Measurements from ENCODE around the gene LRRC9. TPM values are rescaled to one million over a fixed set of nuclear protein-coding genes. Genes with fewer than 3 reads are reported as not detected.
"Not testable (repeated sequence)": the region's sequence is repeated elsewhere in the genome, so short reads cannot be mapped to it uniquely, and the experiment has no call there.

LRRC9 gene
- total RNA-seq: not detected

DNA sequence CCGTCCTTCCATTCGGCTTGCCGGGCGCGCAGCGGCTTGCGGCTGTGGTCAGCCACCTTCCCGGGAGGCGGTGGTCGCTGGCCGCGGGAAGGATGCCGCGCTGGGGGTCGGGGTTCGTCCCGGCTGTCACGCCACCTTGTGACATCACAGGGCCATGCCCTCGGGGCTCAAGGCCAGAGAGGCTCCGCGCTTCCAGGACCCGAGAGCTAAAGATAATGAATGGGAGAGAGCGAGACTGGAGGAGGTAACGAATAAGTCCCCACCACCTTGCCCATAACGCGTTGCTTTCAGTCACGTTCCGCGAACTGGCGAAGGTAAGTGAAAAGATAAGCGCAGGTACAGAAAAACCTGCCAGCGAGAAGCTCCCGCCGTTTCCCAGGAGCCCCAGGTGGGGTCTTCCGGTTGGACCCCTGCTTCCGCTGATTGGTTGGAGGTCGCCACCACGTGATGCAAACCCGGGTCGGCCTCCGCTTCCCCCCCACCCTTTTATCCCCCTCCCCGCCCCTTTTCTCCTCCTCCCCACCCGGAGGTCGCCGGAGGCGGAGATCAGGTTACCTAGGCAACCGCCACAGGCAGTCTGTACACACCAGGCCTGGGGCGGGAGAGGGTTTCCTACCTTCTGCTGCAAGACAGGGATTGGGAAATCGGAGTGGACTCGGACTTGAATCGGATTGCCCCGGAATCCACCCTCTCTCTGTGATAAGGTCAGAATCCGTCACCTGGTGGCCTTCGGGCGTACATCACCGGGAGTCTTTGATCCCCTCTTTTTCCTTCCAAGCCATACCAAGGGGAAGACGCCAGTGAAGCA lies at the start of gene LRRC9:
Gene LRRC9 (plus strand): TSS at position 575 of the 808 bp plus-strand sequence.
- DNase-seq (ENCODE audit: low read depth in 2 of 3, low spot score in 2 of 3): peak in 2 of 3 donors; percentile 54 to 55

DNA sequence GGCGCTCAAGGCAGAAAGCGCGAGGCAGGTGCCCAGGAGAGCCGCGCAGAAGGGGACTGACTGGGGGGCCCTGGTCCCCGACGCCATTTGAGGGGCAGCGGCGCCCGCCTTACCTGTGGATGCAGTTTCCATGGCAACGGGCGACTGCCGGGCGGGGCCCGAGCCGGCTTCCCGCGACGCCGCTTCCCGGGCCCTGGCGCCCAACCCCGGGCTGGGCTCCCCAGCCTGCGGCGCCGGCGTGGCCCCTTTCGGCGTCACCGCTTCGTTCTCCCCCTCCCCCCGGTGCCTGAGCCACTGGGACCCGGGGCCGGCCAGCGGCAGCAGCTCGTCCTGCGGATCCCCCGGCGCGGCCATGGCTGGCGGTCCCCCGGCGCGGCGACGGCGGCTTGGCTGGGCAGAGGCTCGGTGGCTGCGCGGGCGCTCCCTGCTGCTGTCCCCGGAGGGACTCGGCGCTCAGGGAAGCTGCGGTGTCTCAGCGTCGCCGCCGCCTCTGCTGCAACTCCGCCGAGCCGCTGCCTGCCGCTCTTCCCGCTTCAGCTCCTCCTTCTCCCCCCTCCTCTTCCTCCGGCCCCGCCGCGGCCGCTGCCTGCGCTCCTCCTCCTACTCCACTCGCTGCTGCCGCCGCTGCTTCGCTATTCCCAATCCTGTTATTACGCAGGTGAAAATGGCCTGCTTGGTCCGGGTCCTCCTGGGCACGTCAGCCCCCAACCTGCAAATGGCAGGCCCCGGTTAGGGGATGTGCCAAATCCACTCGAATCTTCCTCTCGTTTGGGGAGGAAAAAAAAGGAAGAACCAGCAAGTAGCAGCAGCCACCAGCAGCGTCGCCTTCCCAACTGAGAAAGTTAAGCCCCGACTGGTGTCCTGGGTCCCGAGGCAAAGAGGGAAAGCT lies 49.4 kb upstream of the LRRC9 start, which contains the start of gene RTN1:
Gene RTN1 (minus strand): TSS at position 500 of the 889 bp plus-strand sequence. CDS start 146 bp downstream, at position 354.
- peak in 2 of 3 donors; percentile 50 to 54 for DNase-seq (ENCODE audit: low read depth in 2 of 3, low spot score in 2 of 3)

DNA sequence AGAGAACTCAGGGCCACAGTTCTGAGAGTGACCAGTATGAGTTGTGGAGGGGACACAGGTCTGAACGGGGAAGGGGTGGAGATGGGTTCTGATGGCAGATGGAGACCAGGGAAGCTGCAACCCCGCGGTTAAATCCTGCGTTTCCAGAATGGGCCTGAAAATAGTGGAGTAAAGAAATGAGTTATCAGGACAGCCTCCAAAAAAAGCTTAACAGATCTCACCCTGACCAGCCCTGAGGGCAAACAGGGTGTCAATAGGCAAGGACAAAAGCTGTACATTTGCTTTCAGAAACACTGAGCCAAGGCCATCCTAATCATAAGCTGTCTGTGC lies 48.8 kb upstream of the LRRC9 start:
- no peak for DNase-seq (ENCODE audit: low read depth in 2 of 3, low spot score in 2 of 3)

DNA sequence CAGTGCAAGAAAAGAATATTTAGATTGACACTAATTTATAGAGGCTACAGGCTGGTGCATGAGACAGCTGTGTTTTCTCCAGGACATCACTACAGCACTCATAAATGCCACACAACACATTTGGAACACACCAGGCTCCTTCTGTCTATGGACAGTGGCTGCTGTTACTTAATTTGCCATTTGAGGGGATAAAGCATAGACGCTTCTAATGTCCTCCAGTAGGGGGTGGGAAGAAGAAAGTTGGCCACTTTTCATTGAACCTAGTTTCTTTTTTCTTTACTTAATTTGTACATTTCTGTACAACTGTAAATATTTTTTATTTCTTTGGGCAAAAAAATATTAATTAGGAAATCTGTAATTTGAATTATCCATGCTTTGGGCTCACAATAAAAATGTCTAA lies 37.0 kb upstream of the LRRC9 start:
- DNase-seq (ENCODE audit: low read depth in 2 of 3, low spot score in 2 of 3): peak in 1 of 3 donors; percentile 22

DNA sequence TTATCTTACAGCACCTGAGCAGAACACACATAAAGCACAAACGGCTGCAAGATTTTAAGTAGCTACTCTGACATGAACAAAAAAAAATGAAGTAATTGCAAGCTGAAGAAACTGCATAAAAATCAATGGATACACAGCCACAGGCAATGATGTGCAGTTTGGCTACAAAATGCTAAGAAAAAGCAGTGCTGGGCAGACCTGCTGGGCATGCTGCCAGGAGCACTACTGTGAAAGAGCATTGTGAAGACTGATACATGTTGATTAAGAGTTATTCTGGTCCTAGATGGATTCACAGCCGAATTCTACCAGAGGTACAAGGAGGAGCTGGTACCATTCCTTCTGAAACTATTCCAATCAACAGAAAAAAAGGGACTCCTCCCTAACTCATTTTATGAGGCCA lies 29.3 kb upstream of the LRRC9 start:
- DNase-seq (ENCODE audit: low read depth in 2 of 3, low spot score in 2 of 3): no peak

DNA sequence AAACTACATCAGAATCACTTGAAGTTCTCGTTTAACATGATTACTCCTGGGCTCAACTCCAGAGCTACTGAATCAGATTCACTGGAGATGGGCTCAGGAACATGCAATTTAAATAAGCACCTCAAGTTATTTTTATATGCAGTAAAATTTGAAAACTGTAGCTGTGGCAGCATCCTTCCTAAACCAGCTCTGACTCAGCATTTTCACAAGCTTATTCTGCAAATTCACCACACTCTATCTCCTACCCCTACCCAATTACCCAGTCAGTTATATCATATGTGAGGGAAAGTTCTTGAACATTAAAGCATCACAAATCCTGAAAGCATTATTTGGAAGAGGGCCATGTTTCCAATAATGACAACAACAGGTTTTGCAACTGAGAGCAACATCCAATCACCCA lies 24.2 kb upstream of the LRRC9 start:
- DNase-seq (ENCODE audit: low read depth in 2 of 3, low spot score in 2 of 3): peak in 1 of 3 donors; percentile 43

DNA sequence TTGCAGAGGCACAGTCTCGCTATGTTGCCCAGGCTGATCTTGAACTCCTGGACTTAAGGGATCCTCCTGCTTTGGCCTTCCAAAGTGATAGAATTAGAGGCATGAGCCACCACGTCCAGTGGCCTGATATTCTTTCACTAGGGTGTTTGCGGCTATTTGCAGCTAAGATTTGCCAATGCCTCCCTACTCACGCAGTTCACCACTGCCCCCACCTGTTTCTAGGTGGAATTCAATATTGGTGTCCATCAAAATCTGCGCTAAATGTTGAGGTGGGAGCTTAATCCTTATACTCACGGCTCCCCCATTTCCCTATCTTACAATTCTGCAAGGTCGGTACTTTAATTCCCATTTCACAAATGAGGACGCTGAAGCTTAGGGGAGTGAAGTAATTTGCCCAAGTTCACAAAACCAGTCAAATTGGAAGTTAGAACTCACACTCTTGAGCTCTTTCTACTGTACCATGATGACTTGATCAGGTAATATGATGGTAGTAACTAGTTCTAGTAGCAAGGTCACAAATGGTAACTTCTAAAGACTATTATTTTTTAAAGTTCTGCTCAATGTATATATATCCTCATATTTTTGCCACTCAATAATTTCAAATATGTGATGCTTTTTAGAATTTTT lies 22.1 kb upstream of the LRRC9 start:
- peak in 2 of 3 donors; percentile 39 to 65 for DNase-seq (ENCODE audit: low read depth in 2 of 3, low spot score in 2 of 3)

DNA sequence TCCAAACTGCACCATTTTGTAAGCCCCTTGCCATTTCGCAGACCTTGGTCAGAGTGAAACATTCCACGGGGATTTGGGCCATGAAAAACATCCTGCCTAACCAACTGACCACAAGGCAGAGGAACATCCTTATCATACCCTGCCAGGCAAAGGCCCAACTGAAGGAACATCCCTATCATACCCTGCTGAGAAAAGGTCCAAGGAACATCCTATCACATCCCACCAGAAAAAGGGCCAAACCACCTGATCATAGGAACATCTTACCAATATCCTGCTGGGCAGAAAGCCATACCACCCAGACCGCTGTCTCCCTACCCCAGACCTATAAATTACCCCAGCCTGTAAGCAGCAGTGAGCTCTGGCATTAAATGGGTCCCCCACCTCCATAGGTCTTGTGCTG lies 19.4 kb upstream of the LRRC9 start:
- no peak for DNase-seq (ENCODE audit: low read depth in 2 of 3, low spot score in 2 of 3)

DNA sequence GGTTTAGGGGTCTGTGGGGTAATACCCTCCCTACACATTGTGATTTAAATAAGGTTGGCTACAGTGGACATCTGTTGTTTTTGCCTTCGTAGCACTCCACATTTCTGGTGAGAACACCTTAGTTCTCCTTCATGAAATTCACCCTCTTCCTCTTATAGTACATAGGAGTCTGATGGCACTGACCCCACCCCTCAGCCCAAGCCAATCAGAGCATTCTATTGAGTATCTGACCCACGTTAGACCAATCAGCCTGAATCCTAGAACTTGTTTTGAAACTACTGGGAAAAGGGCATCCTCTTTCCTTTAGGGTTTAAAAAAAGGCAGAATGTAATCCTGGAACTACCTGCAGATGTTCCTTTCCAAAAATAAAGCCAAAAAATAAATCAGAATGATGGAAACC lies 15.8 kb upstream of the LRRC9 start:
- DNase-seq (ENCODE audit: low read depth in 2 of 3, low spot score in 2 of 3): no peak

DNA sequence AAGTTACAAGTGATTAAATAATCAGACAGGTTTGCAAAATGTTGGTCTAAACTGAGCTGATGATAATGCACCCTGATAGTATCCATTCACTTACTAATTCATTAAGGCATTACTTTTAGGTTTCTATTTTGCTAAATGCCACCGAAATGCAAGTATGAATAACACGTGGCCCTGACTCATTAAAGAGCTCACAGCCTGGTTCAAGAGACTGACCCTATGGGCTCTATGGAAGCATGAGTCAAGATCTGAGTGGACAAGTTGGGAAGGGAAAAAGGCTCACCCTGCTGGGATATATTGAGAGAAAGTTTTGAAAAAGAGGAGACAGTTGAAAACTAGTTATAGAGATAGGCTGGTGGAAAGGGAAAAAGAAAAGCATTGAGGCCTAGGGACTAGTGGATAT lies 14.8 kb upstream of the LRRC9 start:
- DNase-seq (ENCODE audit: low read depth in 2 of 3, low spot score in 2 of 3): no peak

DNA sequence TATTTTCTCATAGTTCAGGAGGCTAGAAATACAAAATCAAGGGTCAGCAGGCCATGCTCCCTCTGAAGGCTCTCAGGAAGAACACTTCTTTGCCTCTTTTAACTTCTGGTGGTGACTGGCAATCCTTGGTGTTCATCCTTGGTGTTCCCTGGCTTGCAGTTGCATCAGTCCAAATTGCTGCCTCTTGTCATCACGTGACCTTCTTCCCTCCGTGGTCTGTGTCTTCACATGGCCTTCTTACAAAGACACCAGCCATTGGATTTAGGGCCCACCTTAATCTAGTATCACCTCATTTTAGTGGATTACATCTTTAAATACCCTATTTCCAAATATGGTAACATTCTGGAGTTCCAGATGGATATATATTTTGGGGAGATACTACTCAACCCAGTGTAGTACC lies 7.5 kb upstream of the LRRC9 start:
- DNase-seq (ENCODE audit: low read depth in 2 of 3, low spot score in 2 of 3): no peak

DNA sequence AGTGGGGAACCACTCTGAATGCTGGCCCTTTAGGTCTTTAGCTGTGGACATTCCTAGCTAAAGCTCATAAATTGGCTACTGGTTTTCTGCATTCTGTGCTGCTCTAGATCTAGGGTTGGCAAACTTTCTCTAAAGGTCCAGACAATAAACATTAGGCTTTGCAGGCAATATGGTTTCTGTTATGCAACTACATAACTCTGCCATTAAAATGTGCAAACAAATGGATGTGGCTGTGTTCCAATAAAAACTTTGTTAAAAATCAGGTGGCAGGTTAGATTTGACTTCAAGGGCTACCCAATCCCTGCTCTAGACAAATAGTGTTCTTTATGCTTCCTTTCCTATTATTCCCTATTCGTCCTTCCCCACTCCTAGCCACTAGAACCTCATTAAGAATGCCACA lies 6.8 kb upstream of the LRRC9 start:
- DNase-seq (ENCODE audit: low read depth in 2 of 3, low spot score in 2 of 3): no peak

DNA sequence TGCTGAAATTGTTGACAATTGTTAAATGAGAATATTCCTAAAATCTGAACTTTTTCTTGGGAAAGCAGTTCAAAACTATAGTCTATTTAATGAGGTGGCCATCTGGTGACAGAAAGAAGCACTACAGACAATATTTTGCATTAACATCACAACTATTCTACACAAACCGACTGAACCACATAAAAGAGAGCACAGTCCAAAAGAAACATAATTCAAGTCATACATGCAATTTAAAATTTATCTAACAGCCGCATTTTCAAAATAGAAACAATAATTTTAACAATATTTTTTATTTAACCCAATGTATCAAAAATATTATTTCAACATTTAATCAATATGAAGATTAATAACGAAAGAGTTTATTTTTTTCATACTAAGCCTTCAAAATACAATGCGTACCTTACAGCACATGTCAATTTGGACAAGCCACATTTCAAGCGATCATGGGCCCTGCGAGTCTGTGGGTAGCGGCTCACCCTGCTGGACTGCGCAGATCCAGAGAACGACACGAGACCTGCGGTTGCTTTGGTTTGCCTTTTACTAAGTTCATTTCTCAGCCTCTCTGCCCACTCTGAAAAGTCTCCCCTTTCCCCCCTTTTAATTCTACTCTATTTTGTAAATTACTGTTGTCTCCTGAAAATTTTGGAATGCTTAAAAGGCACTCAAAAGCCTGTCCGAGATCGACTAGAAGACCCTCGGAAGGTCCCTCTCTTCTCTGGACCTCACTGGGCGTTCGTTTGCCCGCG lies 947 bp upstream of the LRRC9 start:
- DNase-seq (ENCODE audit: low read depth in 2 of 3, low spot score in 2 of 3): peak in 2 of 3 donors; percentile 37 to 67

DNA sequence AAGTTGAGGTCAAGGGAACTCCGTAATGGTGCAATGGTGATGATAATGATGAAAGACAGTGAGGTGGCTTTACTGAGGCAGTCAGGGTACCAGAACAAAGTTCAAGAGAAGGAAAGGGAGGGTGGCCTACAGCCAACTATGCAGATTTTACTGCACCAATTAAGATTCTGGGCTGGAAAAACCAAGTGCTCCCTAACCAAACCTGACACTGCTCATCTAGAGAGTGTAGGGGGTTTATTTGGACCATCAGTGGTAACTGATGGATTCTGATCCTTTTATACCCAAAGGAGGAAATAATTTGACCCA lies 387 bp downstream of the LRRC9 start:
- peak in 1 of 3 donors; percentile 5 for DNase-seq (ENCODE audit: low read depth in 2 of 3, low spot score in 2 of 3)

DNA sequence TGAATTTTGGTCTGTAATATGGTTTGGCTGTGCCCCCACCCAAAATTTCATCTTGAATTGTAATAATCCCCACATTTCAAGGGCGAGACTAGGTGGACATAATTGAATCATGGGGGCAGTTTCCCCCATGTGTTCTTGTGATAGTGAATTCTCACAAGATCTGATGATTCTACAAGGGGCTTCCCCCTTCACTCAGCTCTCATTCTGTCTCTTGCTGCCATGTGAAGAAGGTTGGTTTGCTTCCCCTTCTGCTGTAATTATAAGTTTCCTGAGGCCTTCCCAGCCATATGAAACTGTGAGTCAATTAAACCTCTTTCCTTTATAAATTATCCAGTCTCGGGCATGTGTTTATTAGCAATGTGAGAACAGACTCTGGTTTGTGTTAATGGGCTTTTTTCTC lies 5.9 kb downstream of the LRRC9 start:
- no peak for DNase-seq (ENCODE audit: low read depth in 2 of 3, low spot score in 2 of 3)

DNA sequence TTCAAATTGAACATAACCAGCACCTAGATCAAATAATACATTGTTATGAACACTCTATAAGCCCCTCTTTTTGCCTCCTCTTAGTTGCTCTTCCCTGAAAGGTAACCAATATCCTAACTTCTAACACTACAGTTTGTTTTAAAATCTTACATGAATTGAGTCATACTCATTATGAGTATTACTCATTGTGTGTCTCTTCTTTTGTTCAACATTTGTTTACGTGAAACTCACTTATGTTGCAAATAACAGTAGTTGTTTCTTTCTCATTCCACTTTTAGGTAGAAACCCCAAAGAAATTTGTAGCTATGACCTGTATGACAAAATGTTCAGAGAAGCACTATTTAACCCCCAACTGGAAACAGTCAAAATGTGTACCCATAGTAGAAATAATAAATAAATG lies 6.6 kb downstream of the LRRC9 start:
- DNase-seq (ENCODE audit: low read depth in 2 of 3, low spot score in 2 of 3): no peak

DNA sequence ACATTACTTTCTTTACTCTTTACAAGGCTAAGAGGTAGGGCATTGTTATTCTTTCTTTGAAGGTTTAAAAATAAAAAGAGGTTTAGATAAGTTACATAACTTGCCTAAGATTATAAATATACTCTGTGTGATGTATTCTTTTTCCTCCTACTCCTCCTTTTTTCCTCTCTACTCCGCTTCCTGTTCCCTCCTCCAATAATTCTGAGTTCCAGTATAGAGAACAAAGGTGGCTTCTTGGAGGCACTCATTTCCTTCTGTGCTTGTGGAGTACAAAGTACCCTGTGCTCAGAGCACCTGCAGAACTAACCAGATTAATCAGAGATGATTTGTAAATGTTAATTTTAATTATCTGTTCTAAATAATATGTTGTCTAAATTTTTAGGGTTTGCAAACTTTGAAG lies 11.3 kb downstream of the LRRC9 start:
- DNase-seq (ENCODE audit: low read depth in 2 of 3, low spot score in 2 of 3): no peak

DNA sequence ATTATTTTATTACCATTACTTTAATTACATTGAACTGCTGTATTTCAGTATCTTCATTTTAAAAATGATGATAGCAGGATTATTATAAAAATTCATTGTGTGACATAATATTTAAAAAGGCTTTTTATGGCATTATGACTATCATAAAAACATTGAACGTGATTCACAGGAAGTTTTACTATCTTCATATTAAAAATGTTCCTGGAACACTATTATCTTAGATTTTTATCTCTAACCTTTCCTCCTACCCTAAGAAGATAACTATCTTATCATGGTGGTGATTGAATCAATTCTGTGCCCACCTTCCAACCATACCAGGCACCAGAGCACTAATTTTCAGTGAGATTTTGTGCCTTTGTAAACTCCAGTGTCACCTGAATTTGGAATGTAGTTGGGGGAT lies 16.2 kb downstream of the LRRC9 start:
- no peak for DNase-seq (ENCODE audit: low read depth in 2 of 3, low spot score in 2 of 3)

DNA sequence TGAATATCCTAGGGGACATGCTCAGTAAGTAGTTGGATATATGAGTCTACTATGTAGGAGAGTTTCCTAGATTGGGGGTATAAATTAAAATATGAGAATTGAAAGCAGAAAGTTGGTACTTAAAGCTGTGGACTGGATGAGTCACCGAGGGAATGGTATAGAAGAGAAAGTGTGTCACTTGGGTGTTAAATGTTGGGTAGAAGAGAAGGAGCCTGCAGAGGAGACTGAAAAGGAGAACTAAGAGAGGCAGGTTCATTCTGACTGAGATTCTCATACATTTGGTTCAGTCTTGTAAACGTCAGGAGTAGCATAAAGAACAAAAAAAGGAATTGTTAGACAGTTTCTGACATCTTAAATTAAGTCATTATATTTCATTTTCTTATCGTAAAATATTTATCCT lies 19.9 kb downstream of the LRRC9 start:
- no peak for DNase-seq (ENCODE audit: low read depth in 2 of 3, low spot score in 2 of 3)

DNA sequence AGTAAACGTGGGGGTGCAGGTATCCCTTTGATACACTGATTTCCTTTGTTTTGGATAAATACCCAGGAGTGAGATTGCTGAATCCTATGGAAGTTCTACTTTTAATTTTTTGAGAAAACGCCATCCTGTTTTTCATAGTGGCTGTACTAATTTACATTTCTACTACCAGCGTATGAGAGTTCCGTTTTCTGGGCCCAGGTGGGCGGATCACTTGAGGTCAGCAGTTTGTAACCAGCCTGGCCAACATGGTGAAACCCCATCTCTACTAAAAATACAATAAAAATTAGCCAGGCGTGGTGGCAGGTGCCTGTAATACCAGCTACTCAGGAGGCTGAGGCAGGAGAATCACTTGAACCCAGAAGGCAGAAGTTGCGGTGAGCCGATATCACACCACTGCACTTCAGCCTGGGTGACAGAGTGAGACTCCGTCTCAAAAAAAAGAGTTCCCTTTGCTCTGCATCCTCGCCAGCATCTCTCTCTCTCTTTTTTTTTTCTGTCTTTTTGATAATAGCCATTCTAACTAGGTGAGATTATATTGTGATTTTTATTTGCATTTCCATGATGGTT lies 22.4 kb downstream of the LRRC9 start:
- not testable (repeated sequence) for DNase-seq (ENCODE audit: low read depth in 2 of 3, low spot score in 2 of 3)
